GM23338 (cell line): ENCODE measurements around the gene SLC6A8.

Experiments
- EZH2 ChIP-seq: fragments of 200-600 bp; sonication (generic); IDR thresholded peaks from one replicate; pipeline ENCODE4 v1.8.0; 2017; ENCODE audit warnings: antibody characterized with exemption, mild to moderate bottlenecking, low read depth; ENCODE audit not compliant: unreplicated experiment
- EZH2phosphoT487 ChIP-seq: fragments of 200-600 bp; sonication (generic); IDR thresholded peaks from one replicate; pipeline ENCODE4 v1.8.1; 2018; ENCODE audit warnings: antibody characterized with exemption; ENCODE audit not compliant: unreplicated experiment
- POLR2AphosphoS5 ChIP-seq: IDR thresholded peaks from 2 replicates; pipeline ENCODE4 v1.6.1; 2016; ENCODE audit warnings: antibody characterized with exemption, low read depth
- ZNF114 ChIP-seq: fragments of 250-450 bp; sonication (Bioruptor Pico); IDR thresholded peaks from 2 replicates; pipeline ENCODE4 v1.5.0; 2020; ENCODE audit warnings: mild to moderate bottlenecking, moderate library complexity
- TF ChIP-seq, protein P1 (sequence below), 2 experiments: fragments of 200-600 bp in 1 of 2; sonication (generic) in 1 of 2; conservative IDR thresholded peaks; 2 replicates each; pipeline versions ENCODE4 v1.5.1 to v1.6.1; 2016 to 2017; ENCODE audit warnings: antibody characterized with exemption in 2 of 2, low read depth in 2 of 2, mild to moderate bottlenecking in 2 of 2, moderate library complexity in 1 of 2
- TF ChIP-seq, protein P2 (sequence below): IDR thresholded peaks from 2 replicates; pipeline ENCODE4 v1.6.1; 2016; ENCODE audit warnings: antibody characterized with exemption
- TF ChIP-seq, protein P3 (sequence below): IDR thresholded peaks from one replicate; pipeline ENCODE4 v1.6.1; 2018; ENCODE audit warnings: antibody characterized with exemption; ENCODE audit not compliant: unreplicated experiment

DNA sequence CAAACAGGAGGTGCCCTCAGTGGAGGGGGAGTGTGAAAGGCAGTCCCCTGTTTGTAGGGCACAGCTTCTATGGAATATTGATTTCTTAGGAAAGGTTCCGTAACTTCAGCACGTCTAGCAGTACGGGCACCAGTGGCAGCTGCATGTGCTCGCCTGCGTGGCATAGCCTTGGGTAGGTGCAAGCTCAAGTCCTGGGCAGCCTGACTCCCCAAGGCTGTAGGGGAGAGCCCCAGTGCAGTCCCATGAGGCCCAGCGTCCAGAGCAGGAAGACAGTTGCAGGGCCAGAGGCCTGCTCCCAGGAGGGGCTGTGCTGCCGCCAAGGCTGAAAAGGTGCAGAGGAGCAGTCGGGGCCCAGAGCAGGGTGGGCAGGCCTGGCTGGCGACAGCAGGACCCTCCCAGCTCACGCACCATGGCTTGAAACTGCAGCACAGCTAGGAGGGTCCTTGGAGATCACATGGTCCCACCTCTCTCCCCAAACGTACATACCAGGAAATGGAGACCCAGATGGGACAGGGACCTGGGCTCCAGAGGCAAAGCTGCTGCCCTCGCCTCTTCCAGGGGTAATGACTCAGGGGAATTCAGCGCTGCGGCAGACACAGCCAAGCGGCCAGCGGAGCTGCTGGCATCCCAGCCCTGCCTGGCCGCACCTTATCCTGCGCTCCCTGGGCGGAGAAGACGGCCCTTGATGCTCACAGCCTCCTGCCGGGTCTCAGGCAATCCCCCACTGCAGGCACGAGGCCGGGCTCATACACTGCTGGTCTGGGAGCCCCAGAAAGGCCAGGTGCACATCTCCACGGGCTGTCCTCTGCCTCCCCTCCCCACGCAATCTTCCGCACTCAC lies 46.8 kb upstream of the SLC6A8 start:
- TF ChIP-seq POLR2AphosphoS5 (no peak), EZH2phosphoT487 (no peak), EZH2 (no peak), ZNF114 (CRISPR knock-in tag) (no peak)
- TF ChIP-seq, protein P1, sequence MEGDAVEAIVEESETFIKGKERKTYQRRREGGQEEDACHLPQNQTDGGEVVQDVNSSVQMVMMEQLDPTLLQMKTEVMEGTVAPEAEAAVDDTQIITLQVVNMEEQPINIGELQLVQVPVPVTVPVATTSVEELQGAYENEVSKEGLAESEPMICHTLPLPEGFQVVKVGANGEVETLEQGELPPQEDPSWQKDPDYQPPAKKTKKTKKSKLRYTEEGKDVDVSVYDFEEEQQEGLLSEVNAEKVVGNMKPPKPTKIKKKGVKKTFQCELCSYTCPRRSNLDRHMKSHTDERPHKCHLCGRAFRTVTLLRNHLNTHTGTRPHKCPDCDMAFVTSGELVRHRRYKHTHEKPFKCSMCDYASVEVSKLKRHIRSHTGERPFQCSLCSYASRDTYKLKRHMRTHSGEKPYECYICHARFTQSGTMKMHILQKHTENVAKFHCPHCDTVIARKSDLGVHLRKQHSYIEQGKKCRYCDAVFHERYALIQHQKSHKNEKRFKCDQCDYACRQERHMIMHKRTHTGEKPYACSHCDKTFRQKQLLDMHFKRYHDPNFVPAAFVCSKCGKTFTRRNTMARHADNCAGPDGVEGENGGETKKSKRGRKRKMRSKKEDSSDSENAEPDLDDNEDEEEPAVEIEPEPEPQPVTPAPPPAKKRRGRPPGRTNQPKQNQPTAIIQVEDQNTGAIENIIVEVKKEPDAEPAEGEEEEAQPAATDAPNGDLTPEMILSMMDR (conservative IDR thresholded peaks at IDR 0.05; ENCODE audit: low read depth in 2 of 2), result no peak
- TF ChIP-seq, protein P2, sequence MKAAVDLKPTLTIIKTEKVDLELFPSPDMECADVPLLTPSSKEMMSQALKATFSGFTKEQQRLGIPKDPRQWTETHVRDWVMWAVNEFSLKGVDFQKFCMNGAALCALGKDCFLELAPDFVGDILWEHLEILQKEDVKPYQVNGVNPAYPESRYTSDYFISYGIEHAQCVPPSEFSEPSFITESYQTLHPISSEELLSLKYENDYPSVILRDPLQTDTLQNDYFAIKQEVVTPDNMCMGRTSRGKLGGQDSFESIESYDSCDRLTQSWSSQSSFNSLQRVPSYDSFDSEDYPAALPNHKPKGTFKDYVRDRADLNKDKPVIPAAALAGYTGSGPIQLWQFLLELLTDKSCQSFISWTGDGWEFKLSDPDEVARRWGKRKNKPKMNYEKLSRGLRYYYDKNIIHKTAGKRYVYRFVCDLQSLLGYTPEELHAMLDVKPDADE, result no peak
- TF ChIP-seq, protein P3, sequence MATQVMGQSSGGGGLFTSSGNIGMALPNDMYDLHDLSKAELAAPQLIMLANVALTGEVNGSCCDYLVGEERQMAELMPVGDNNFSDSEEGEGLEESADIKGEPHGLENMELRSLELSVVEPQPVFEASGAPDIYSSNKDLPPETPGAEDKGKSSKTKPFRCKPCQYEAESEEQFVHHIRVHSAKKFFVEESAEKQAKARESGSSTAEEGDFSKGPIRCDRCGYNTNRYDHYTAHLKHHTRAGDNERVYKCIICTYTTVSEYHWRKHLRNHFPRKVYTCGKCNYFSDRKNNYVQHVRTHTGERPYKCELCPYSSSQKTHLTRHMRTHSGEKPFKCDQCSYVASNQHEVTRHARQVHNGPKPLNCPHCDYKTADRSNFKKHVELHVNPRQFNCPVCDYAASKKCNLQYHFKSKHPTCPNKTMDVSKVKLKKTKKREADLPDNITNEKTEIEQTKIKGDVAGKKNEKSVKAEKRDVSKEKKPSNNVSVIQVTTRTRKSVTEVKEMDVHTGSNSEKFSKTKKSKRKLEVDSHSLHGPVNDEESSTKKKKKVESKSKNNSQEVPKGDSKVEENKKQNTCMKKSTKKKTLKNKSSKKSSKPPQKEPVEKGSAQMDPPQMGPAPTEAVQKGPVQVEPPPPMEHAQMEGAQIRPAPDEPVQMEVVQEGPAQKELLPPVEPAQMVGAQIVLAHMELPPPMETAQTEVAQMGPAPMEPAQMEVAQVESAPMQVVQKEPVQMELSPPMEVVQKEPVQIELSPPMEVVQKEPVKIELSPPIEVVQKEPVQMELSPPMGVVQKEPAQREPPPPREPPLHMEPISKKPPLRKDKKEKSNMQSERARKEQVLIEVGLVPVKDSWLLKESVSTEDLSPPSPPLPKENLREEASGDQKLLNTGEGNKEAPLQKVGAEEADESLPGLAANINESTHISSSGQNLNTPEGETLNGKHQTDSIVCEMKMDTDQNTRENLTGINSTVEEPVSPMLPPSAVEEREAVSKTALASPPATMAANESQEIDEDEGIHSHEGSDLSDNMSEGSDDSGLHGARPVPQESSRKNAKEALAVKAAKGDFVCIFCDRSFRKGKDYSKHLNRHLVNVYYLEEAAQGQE, result no peak
